Liver (tissue), 3 donors: ENCODE data around the gene SMIM7.

Experiments
- ATF3 ChIP-seq: IDR thresholded peaks from 2 replicates; pipeline ENCODE4 v1.6.1; 2016; ENCODE audit warnings: antibody characterized with exemption
- CTCF ChIP-seq: fragments of 150-350 bp; IDR thresholded peaks from 2 replicates; pipeline ENCODE4 v1.5.1; 2017; ENCODE audit warnings: improper control_type of control experiment, low read depth, low read length; ENCODE audit not compliant: missing input control
- EGR1 ChIP-seq, 2 donors: IDR thresholded peaks; 2 replicates each; pipeline ENCODE4 v1.6.1; 2016 to 2018; ENCODE audit warnings: antibody characterized with exemption in 2 of 2, low read depth in 2 of 2
- GABPA ChIP-seq, 2 donors: IDR thresholded peaks in 1 of 2; conservative IDR thresholded peaks in 1 of 2; 2 replicates each; pipeline ENCODE4 v1.6.1; 2016; ENCODE audit warnings: antibody characterized with exemption in 2 of 2, mild to moderate bottlenecking in 1 of 2, moderate library complexity in 1 of 2
- HNF4A ChIP-seq, 2 donors: conservative IDR thresholded peaks; 2 replicates each; pipeline ENCODE4 v1.6.1; 2016; ENCODE audit warnings: antibody characterized with exemption in 2 of 2, mild to moderate bottlenecking in 2 of 2
- JUND ChIP-seq, 2 donors: IDR thresholded peaks; 2 replicates each; pipeline ENCODE4 v1.6.1; 2016; ENCODE audit warnings: antibody characterized with exemption in 2 of 2
- MAX ChIP-seq: IDR thresholded peaks from 2 replicates; pipeline ENCODE4 v1.6.1; 2016; ENCODE audit warnings: antibody characterized with exemption
- RXRA ChIP-seq, 2 donors: IDR thresholded peaks; 2 replicates each; pipeline ENCODE4 v1.6.1; 2017 to 2018; ENCODE audit warnings: antibody characterized with exemption in 2 of 2, mild to moderate bottlenecking in 1 of 2
- donor health status: healthy.
- donor health status: healthy.

- TF ChIP-seq CTCF: no peak
- no peak for TF ChIP-seq HNF4A (conservative IDR thresholded peaks at IDR 0.05)
- TF ChIP-seq GABPA (IDR thresholded peaks at IDR 0.05 in 1 of 2, conservative IDR thresholded peaks at IDR 0.05 in 1 of 2): no peak
- no peak for TF ChIP-seq RXRA (IDR thresholded peaks at IDR 0.05)
- TF ChIP-seq ATF3: no peak
- no peak for TF ChIP-seq MAX
- no peak for TF ChIP-seq EGR1 (IDR thresholded peaks at IDR 0.05; ENCODE audit: low read depth in 2 of 2)
- TF ChIP-seq JUND (IDR thresholded peaks at IDR 0.05): no peak
Observed at GRCh38 chr19:16655727-16656126, 4.2 kb downstream of the SMIM7 start.
